Upper lobe of right lung (tissue), 1 donor: ENCODE measurements around the gene GCNT1. TPM values are rescaled to one million over a fixed set of nuclear protein-coding genes. Genes with fewer than 3 reads are reported as not detected.

Source experiments
- ATAC-seq: fragments of 200-7000 bp; cut with Tn5 transposase; one replicate; pipeline ENCODE4 v1.9.1; 2020; ENCODE audit warnings: mild to moderate bottlenecking, moderate library complexity
- DNase-seq: peaks from one replicate; pipeline ENCODE4 v3.0.0-alpha.2; 2020
- H3K27ac ChIP-seq: fragments of 200-600 bp; one replicate; pipeline ENCODE4 v1.8.0; 2022
- H3K27me3 ChIP-seq: fragments of 200-600 bp; one replicate; pipeline ENCODE4 v1.8.0; 2022; ENCODE audit warnings: mild to moderate bottlenecking
- H3K36me3 ChIP-seq: fragments of 200-600 bp; one replicate; pipeline ENCODE4 v1.8.0; 2022
- H3K4me1 ChIP-seq: fragments of 200-600 bp; one replicate; pipeline ENCODE4 v1.8.0; 2022
- H3K4me3 ChIP-seq: fragments of 200-600 bp; one replicate; pipeline ENCODE4 v1.8.0; 2022; ENCODE audit warnings: mild to moderate bottlenecking
- H3K9me3 ChIP-seq: fragments of 200-600 bp; one replicate; pipeline ENCODE4 v1.8.0; 2022
- CTCF ChIP-seq: fragments of 200-600 bp; IDR thresholded peaks from one replicate; pipeline ENCODE4 v1.8.0; 2022; ENCODE audit warnings: antibody characterized with exemption
- intact Hi-C: fragments of 100-400 bp; cut with DNase I; formaldehyde crosslinking; loops from one replicate; pipeline ENCODE4 v1.11.0; 2022
- total RNA-seq: library from RNA; stranded (reverse); fragmentation: NEBNext Ultra II Directional; extraction: Animal tissue kit (Norgen Biotek cat#: 25700); gene quantifications from one replicate; pipeline ENCODE4 v1.2.1, GENCODE V29; 2021
- donor health status: DM: no; HTN: yes; CAD: no; lungs with severe emphysema.

The GCNT1 gene
- total RNA-seq, 1 donor from 2014 or later = 8.5 TPM

GRCh38 chr9:76415731-76416130 is 43.3 kb upstream of the GCNT1 start:
- Histone ChIP-seq H3K4me3 (no peak overlapping the region), H3K27me3 (no peaks in the 10 kb centered on the region), H3K9me3 (no peaks in the 10 kb centered on the region), H3K4me1 (no peaks in the 10 kb centered on the region), H3K36me3 (no peaks in the 10 kb centered on the region), H3K27ac (no peak overlapping the region)
- intact Hi-C loops = no loop called here
- TF ChIP-seq CTCF = no peak
- DNase-seq = no peak
- ATAC-seq = no peak

- H3K27me3 ChIP-seq = no peaks in the 10 kb centered on the region
- no peak for TF ChIP-seq CTCF
- H3K36me3 ChIP-seq = no peaks in the 10 kb centered on the region
- intact Hi-C loops = no loop called here
- ATAC-seq = no peak
- no peak for DNase-seq
- H3K4me3 ChIP-seq = no peak overlapping the region
- H3K27ac ChIP-seq = no peak overlapping the region
- no peaks in the 10 kb centered on the region for H3K9me3 ChIP-seq
- no peaks in the 10 kb centered on the region for H3K4me1 ChIP-seq
Measured at GRCh38 chr9:76417394-76417793, 41.6 kb upstream of the GCNT1 start.

- intact Hi-C loops = no loop called here
- H3K4me1 ChIP-seq = no peaks in the 10 kb centered on the region
- H3K27ac ChIP-seq = no peak overlapping the region
- no peaks in the 10 kb centered on the region for H3K9me3 ChIP-seq
- no peak for DNase-seq
- peak; percentile 80 for ATAC-seq
- no peaks in the 10 kb centered on the region for H3K36me3 ChIP-seq
- no peak overlapping the region for H3K4me3 ChIP-seq
- TF ChIP-seq CTCF = peak; percentile 62
- H3K27me3 ChIP-seq = no peaks in the 10 kb centered on the region
Measured at GRCh38 chr9:76419782-76420380, 39.1 kb upstream of the GCNT1 start.

GRCh38 chr9:76423216-76424177 is 35.5 kb upstream of the GCNT1 start:
- no peak overlapping the region for H3K4me3 ChIP-seq
- H3K9me3 ChIP-seq = no peaks in the 10 kb centered on the region
- no peaks in the 10 kb centered on the region for H3K4me1 ChIP-seq
- H3K27me3 ChIP-seq = no peaks in the 10 kb centered on the region
- intact Hi-C loops = no loop called here
- DNase-seq (no peak), ATAC-seq (no peak)
- no peaks in the 10 kb centered on the region for H3K36me3 ChIP-seq
- H3K27ac ChIP-seq = no peak overlapping the region
- no peak for TF ChIP-seq CTCF

- intact Hi-C loops = no loop called here
- TF ChIP-seq CTCF = no peak
- Histone ChIP-seq H3K4me3 (no peak overlapping the region), H3K27me3 (no peaks in the 10 kb centered on the region), H3K9me3 (no peaks in the 10 kb centered on the region), H3K27ac (no peak overlapping the region), H3K36me3 (no peaks in the 10 kb centered on the region), H3K4me1 (no peaks in the 10 kb centered on the region)
- DNase-seq = no peak
- ATAC-seq = no peak
Measured at GRCh38 chr9:76424491-76424890, 34.5 kb upstream of the GCNT1 start.
